Measurements from ENCODE around the gene INPP5A.
"Not testable (repeated sequence)": the region's sequence is repeated elsewhere in the genome, so short reads cannot be mapped to it uniquely, and the experiment has no call there.

The INPP5A gene

GRCh38 chr10:132595021-132595420 lies 57.4 kb downstream of the INPP5A start:
- Mint-ChIP-seq H3K27ac (no peak overlapping the region), H3K4me3 (no peak overlapping the region), H3K9me3 (peaks cover 18% of the 10 kb centered on the region), H3K27me3 (ENCODE audit: low read depth) (no peaks in the 10 kb centered on the region), H3K4me1 (ENCODE audit: low read depth) (peaks cover 25% of the 10 kb centered on the region), H3K36me3 (ENCODE audit: low read depth) (peaks cover 6% of the 10 kb centered on the region)
- no peak for DNase-seq (ENCODE audit: low spot score)

- peaks cover 23% of the 10 kb centered on the region for H3K4me1 Mint-ChIP-seq (ENCODE audit: low read depth)
- H3K27me3 Mint-ChIP-seq (ENCODE audit: low read depth) = no peaks in the 10 kb centered on the region
- peaks cover 13% of the 10 kb centered on the region for H3K36me3 Mint-ChIP-seq (ENCODE audit: low read depth)
- DNase-seq (ENCODE audit: low spot score) = no peak
- no peak overlapping the region for H3K27ac Mint-ChIP-seq
- H3K4me3 Mint-ChIP-seq = no peak overlapping the region
- peaks cover 25% of the 10 kb centered on the region for H3K9me3 Mint-ChIP-seq
Observed at GRCh38 chr10:132595854-132596253, 58.3 kb downstream of the INPP5A start.

- H3K27ac Mint-ChIP-seq = no peak overlapping the region
- peaks cover 15% of the 10 kb centered on the region for H3K36me3 Mint-ChIP-seq (ENCODE audit: low read depth)
- no peak for DNase-seq (ENCODE audit: low spot score)
- H3K9me3 Mint-ChIP-seq = peaks cover 32% of the 10 kb centered on the region
- H3K27me3 Mint-ChIP-seq (ENCODE audit: low read depth) = no peaks in the 10 kb centered on the region
- H3K4me3 Mint-ChIP-seq = no peak overlapping the region
- H3K4me1 Mint-ChIP-seq (ENCODE audit: low read depth) = peaks cover 23% of the 10 kb centered on the region
Observed at GRCh38 chr10:132596742-132597279, 59.2 kb downstream of the INPP5A start.

- Mint-ChIP-seq H3K9me3 (peaks cover 35% of the 10 kb centered on the region), H3K36me3 (ENCODE audit: low read depth) (peaks cover 15% of the 10 kb centered on the region)
Observed at GRCh38 chr10:132597654-132598053, 60.1 kb downstream of the INPP5A start.

GRCh38 chr10:132599023-132599618 lies 61.5 kb downstream of the INPP5A start:
- H3K4me3 Mint-ChIP-seq; H3K27ac Mint-ChIP-seq; H3K4me1 Mint-ChIP-seq (ENCODE audit: low read depth); H3K27me3 Mint-ChIP-seq (ENCODE audit: low read depth); DNase-seq (ENCODE audit: low spot score): not testable (repeated sequence)
- Mint-ChIP-seq H3K9me3 (peaks cover 36% of the 10 kb centered on the region), H3K36me3 (ENCODE audit: low read depth) (peaks cover 14% of the 10 kb centered on the region)

More at GRCh38 chr10:132597654-132598053, 60.1 kb downstream of the INPP5A start:
- Mint-ChIP-seq H3K4me3 (no peak overlapping the region), H3K4me1 (ENCODE audit: low read depth) (peaks cover 21% of the 10 kb centered on the region), H3K27me3 (ENCODE audit: low read depth) (peaks cover 2% of the 10 kb centered on the region), H3K27ac (no peak overlapping the region)
- no peak for DNase-seq (ENCODE audit: low spot score)

- Mint-ChIP-seq H3K27me3 (ENCODE audit: low read depth) (peaks cover 2% of the 10 kb centered on the region), H3K4me1 (ENCODE audit: low read depth) (peaks cover 5% of the 10 kb centered on the region), H3K27ac (no peak overlapping the region), H3K9me3 (peaks cover 41% of the 10 kb centered on the region), H3K4me3 (no peak overlapping the region), H3K36me3 (ENCODE audit: low read depth) (peaks cover 16% of the 10 kb centered on the region)
- no peak for DNase-seq (ENCODE audit: low spot score)
Observed at GRCh38 chr10:132599732-132600131, 62.1 kb downstream of the INPP5A start.

GRCh38 chr10:132600416-132600815 lies 62.8 kb downstream of the INPP5A start:
- peaks cover 3% of the 10 kb centered on the region for H3K4me1 Mint-ChIP-seq (ENCODE audit: low read depth)
- H3K9me3 Mint-ChIP-seq = peaks cover 41% of the 10 kb centered on the region
- H3K27me3 Mint-ChIP-seq (ENCODE audit: low read depth) = peaks cover 2% of the 10 kb centered on the region
- no peak overlapping the region for H3K4me3 Mint-ChIP-seq
- DNase-seq (ENCODE audit: low spot score) = no peak
- no peak overlapping the region for H3K27ac Mint-ChIP-seq
- H3K36me3 Mint-ChIP-seq (ENCODE audit: low read depth) = peaks cover 16% of the 10 kb centered on the region

- Mint-ChIP-seq H3K4me1 (ENCODE audit: low read depth) (peaks cover 1% of the 10 kb centered on the region), H3K9me3 (peaks cover 41% of the 10 kb centered on the region), H3K4me3 (no peak overlapping the region), H3K27me3 (ENCODE audit: low read depth) (peaks cover 2% of the 10 kb centered on the region), H3K36me3 (ENCODE audit: low read depth) (peaks cover 16% of the 10 kb centered on the region), H3K27ac (no peak overlapping the region)
- no peak for DNase-seq (ENCODE audit: low spot score)
Observed at GRCh38 chr10:132601567-132601966, 64.0 kb downstream of the INPP5A start.

GRCh38 chr10:132602614-132603013 lies 65.0 kb downstream of the INPP5A start:
- Mint-ChIP-seq H3K27me3 (ENCODE audit: low read depth) (peaks cover 2% of the 10 kb centered on the region), H3K4me3 (no peak overlapping the region), H3K4me1 (ENCODE audit: low read depth) (peaks cover 1% of the 10 kb centered on the region), H3K9me3 (peaks cover 35% of the 10 kb centered on the region), H3K36me3 (ENCODE audit: low read depth) (peaks cover 16% of the 10 kb centered on the region), H3K27ac (no peak overlapping the region)
- no peak for DNase-seq (ENCODE audit: low spot score)

GRCh38 chr10:132603851-132604533 lies 66.4 kb downstream of the INPP5A start:
- Mint-ChIP-seq H3K9me3 (peaks cover 26% of the 10 kb centered on the region), H3K4me1 (ENCODE audit: low read depth) (peaks cover 1% of the 10 kb centered on the region), H3K27me3 (ENCODE audit: low read depth) (peaks cover 2% of the 10 kb centered on the region), H3K27ac (no peak overlapping the region), H3K36me3 (ENCODE audit: low read depth) (peaks cover 16% of the 10 kb centered on the region), H3K4me3 (no peak overlapping the region)
- no peak for DNase-seq (ENCODE audit: low spot score)

- Mint-ChIP-seq H3K27ac (no peak overlapping the region), H3K4me3 (no peak overlapping the region), H3K4me1 (ENCODE audit: low read depth) (peaks cover 1% of the 10 kb centered on the region), H3K9me3 (peaks cover 24% of the 10 kb centered on the region), H3K27me3 (ENCODE audit: low read depth) (peaks cover 2% of the 10 kb centered on the region), H3K36me3 (ENCODE audit: low read depth) (peaks cover 14% of the 10 kb centered on the region)
- DNase-seq (ENCODE audit: low spot score) = no peak
Observed at GRCh38 chr10:132604686-132605085, 67.1 kb downstream of the INPP5A start.

- no peak overlapping the region for H3K4me3 Mint-ChIP-seq
- H3K9me3 Mint-ChIP-seq = peaks cover 19% of the 10 kb centered on the region
- H3K4me1 Mint-ChIP-seq (ENCODE audit: low read depth) = peaks cover 1% of the 10 kb centered on the region
- H3K27ac Mint-ChIP-seq = no peak overlapping the region
- DNase-seq (ENCODE audit: low spot score) = no peak
- peaks cover 2% of the 10 kb centered on the region for H3K27me3 Mint-ChIP-seq (ENCODE audit: low read depth)
- peaks cover 10% of the 10 kb centered on the region for H3K36me3 Mint-ChIP-seq (ENCODE audit: low read depth)
Observed at GRCh38 chr10:132605390-132605789, 67.8 kb downstream of the INPP5A start.

- peaks cover 2% of the 10 kb centered on the region for H3K27me3 Mint-ChIP-seq (ENCODE audit: low read depth)
- DNase-seq (ENCODE audit: low spot score) = no peak
- no peak overlapping the region for H3K4me3 Mint-ChIP-seq
- H3K9me3 Mint-ChIP-seq = peaks cover 13% of the 10 kb centered on the region
- H3K27ac Mint-ChIP-seq = no peak overlapping the region
- peaks cover 6% of the 10 kb centered on the region for H3K4me1 Mint-ChIP-seq (ENCODE audit: low read depth)
- peaks cover 7% of the 10 kb centered on the region for H3K36me3 Mint-ChIP-seq (ENCODE audit: low read depth)
Observed at GRCh38 chr10:132606031-132606491, 68.5 kb downstream of the INPP5A start.

GRCh38 chr10:132606536-132607316 lies 69.1 kb downstream of the INPP5A start:
- H3K27me3 Mint-ChIP-seq (ENCODE audit: low read depth) = peaks cover 2% of the 10 kb centered on the region
- H3K4me1 Mint-ChIP-seq (ENCODE audit: low read depth) = peaks cover 6% of the 10 kb centered on the region
- no peak overlapping the region for H3K4me3 Mint-ChIP-seq
- no peak for DNase-seq (ENCODE audit: low spot score)
- peaks cover 5% of the 10 kb centered on the region for H3K36me3 Mint-ChIP-seq (ENCODE audit: low read depth)
- peaks cover 8% of the 10 kb centered on the region for H3K9me3 Mint-ChIP-seq
- no peak overlapping the region for H3K27ac Mint-ChIP-seq
